ENCODE measurements around the gene SP110.

GRCh38 chr2:230172156-230172555 is 47.6 kb downstream of the SP110 start:
- TF ChIP-seq POLR2A (IDR thresholded peaks at IDR 0.05; ENCODE audit: low read depth, low read length) (no peak), POLR2AphosphoS5 (IDR thresholded peaks at IDR 0.05; ENCODE audit: low read depth, low read length) (no peak)
